ENCODE data around the gene RNF180. TPM values are rescaled to one million over a fixed set of nuclear protein-coding genes. Genes with fewer than 3 reads are reported as not detected.

RNF180 gene
- total RNA-seq, 1 experiment from 2014 or later, result 0.61 TPM

DNA sequence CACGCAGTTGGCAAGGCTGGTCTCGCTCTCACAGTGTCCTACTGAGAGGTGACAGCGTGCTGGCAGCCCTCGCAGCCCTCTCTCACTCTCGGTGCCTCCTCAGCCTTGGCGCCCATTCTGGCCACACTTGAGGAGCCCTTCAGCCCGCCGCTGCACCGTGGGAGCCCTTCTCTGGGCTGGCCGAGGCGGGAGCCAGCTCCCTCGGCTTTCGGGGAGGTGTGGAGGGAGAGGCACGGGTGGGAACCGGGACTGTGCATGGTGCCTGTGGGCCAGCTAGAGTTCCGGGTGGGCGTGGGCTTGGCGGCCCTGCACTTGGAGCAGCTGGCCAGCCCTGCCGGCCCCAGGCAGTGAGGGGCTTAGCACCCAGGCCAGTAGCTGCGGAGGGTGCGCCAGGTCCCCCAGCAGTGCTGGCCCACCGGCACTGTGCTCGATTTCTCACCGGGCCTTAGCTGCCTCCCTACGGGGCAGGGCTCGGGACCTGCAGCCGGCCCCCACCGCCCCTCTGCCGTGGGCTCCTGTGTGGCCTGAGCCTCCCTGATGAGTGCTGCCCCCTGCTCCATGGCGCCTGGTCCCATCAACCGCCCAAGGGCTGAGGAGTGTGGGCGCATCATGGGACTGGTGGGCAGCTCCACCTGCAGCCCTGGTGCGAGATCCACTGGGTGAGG lies 15.7 kb upstream of the RNF180 start:
- Mint-ChIP-seq H3K4me1 (ENCODE audit: low read depth, unreplicated experiment) (no peaks in the 10 kb centered on the region), H3K36me3 (ENCODE audit: insufficient read depth, unreplicated experiment) (no peaks in the 10 kb centered on the region), H3K9me3 (ENCODE audit: unreplicated experiment) (no peaks in the 10 kb centered on the region), H3K27ac (ENCODE audit: unreplicated experiment) (no peak overlapping the region), H3K4me3 (ENCODE audit: unreplicated experiment) (no peak overlapping the region), H3K27me3 (ENCODE audit: insufficient read depth, unreplicated experiment) (no peaks in the 10 kb centered on the region)
- no peak overlapping the region for H3K4me3 ChIP-seq (ENCODE audit: low read depth, low read length)
- no TSS peak for BruUV-seq (replicated peaks)
- H3K9me3 ChIP-seq, result no peaks in the 10 kb centered on the region
- H3K4me1 ChIP-seq, result no peaks in the 10 kb centered on the region
- intact Hi-C loops (cut with micrococcal nuclease; ENCODE audit: unreplicated experiment), result no loop called here
- TF ChIP-seq, protein P1, sequence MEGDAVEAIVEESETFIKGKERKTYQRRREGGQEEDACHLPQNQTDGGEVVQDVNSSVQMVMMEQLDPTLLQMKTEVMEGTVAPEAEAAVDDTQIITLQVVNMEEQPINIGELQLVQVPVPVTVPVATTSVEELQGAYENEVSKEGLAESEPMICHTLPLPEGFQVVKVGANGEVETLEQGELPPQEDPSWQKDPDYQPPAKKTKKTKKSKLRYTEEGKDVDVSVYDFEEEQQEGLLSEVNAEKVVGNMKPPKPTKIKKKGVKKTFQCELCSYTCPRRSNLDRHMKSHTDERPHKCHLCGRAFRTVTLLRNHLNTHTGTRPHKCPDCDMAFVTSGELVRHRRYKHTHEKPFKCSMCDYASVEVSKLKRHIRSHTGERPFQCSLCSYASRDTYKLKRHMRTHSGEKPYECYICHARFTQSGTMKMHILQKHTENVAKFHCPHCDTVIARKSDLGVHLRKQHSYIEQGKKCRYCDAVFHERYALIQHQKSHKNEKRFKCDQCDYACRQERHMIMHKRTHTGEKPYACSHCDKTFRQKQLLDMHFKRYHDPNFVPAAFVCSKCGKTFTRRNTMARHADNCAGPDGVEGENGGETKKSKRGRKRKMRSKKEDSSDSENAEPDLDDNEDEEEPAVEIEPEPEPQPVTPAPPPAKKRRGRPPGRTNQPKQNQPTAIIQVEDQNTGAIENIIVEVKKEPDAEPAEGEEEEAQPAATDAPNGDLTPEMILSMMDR (IDR thresholded peaks at IDR 0.05; ENCODE audit: insufficient read depth in 1 of 2, low read depth in 1 of 2, low read length in 1 of 2, severe bottlenecking in 1 of 2, unreplicated experiment in 1 of 2), result no peak
- DNase-seq, result no peak
- H3K27me3 ChIP-seq (replicated peaks; ENCODE audit: control insufficient read depth, insufficient read depth, low read length), result no peaks in the 10 kb centered on the region
- H3K36me3 ChIP-seq (ENCODE audit: control insufficient read depth, insufficient read depth, low read length), result no peaks in the 10 kb centered on the region
- ChIA-PET CTCF (no interaction called here), POLR2A (no interaction called here)

GRCh38 chr5:64156261-64156660 lies 9.4 kb upstream of the RNF180 start:
- H3K4me1 Mint-ChIP-seq (ENCODE audit: low read depth, unreplicated experiment), result no peaks in the 10 kb centered on the region
- Histone ChIP-seq H3K4me1 (no peaks in the 10 kb centered on the region), H3K4me3 (ENCODE audit: low read depth, low read length) (no peak overlapping the region), H3K27me3 (replicated peaks; ENCODE audit: control insufficient read depth, insufficient read depth, low read length) (no peaks in the 10 kb centered on the region), H3K36me3 (ENCODE audit: control insufficient read depth, insufficient read depth, low read length) (no peaks in the 10 kb centered on the region), H3K9me3 (no peaks in the 10 kb centered on the region)
- H3K4me3 Mint-ChIP-seq (ENCODE audit: unreplicated experiment), result no peak overlapping the region
- no peak overlapping the region for H3K27ac Mint-ChIP-seq (ENCODE audit: unreplicated experiment)
- BruUV-seq (replicated peaks), result no TSS peak
- intact Hi-C loops (cut with micrococcal nuclease; ENCODE audit: unreplicated experiment), result no loop called here
- H3K27me3 Mint-ChIP-seq (ENCODE audit: insufficient read depth, unreplicated experiment), result no peaks in the 10 kb centered on the region
- DNase-seq, result no peak
- no peaks in the 10 kb centered on the region for H3K36me3 Mint-ChIP-seq (ENCODE audit: insufficient read depth, unreplicated experiment)
- no peaks in the 10 kb centered on the region for H3K9me3 Mint-ChIP-seq (ENCODE audit: unreplicated experiment)
- TF ChIP-seq, protein P1 (IDR thresholded peaks at IDR 0.05; ENCODE audit: insufficient read depth in 1 of 2, low read depth in 1 of 2, low read length in 1 of 2, severe bottlenecking in 1 of 2, unreplicated experiment in 1 of 2), result no peak
- CTCF ChIA-PET, result no interaction called here
- POLR2A ChIA-PET, result no interaction called here

DNA sequence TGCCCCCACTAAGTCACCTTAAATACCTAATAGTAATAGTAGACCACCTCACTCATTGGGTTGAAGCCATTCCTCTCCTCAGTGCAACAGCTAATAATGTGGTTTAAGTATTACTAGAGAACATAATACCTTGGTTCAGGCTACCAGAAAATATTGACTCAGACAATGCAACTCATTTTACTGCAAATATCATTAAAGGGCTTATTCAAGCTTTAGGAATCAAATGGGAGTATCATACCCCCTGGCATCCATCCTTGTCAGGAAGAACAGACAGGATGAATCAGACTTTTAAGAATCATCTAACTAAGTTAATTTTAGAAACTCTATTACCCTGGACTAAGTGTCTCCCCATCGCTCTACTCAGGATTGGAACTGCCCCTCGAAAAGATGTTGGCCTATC lies 6.8 kb upstream of the RNF180 start:
- H3K36me3 Mint-ChIP-seq (ENCODE audit: insufficient read depth, unreplicated experiment), result no peaks in the 10 kb centered on the region
- Histone ChIP-seq H3K9me3 (no peaks in the 10 kb centered on the region), H3K4me1 (no peaks in the 10 kb centered on the region), H3K27me3 (replicated peaks; ENCODE audit: control insufficient read depth, insufficient read depth, low read length) (no peaks in the 10 kb centered on the region), H3K4me3 (ENCODE audit: low read depth, low read length) (no peak overlapping the region), H3K36me3 (ENCODE audit: control insufficient read depth, insufficient read depth, low read length) (no peaks in the 10 kb centered on the region)
- BruUV-seq (replicated peaks), result no TSS peak
- H3K9me3 Mint-ChIP-seq (ENCODE audit: unreplicated experiment), result no peaks in the 10 kb centered on the region
- ChIA-PET CTCF (no interaction called here), POLR2A (no interaction called here)
- no peak overlapping the region for H3K27ac Mint-ChIP-seq (ENCODE audit: unreplicated experiment)
- H3K4me1 Mint-ChIP-seq (ENCODE audit: low read depth, unreplicated experiment), result no peaks in the 10 kb centered on the region
- H3K27me3 Mint-ChIP-seq (ENCODE audit: insufficient read depth, unreplicated experiment), result peaks cover 6% of the 10 kb centered on the region
- no peak overlapping the region for H3K4me3 Mint-ChIP-seq (ENCODE audit: unreplicated experiment)
- no peak for DNase-seq
- intact Hi-C loops (cut with micrococcal nuclease; ENCODE audit: unreplicated experiment), result no loop called here
- TF ChIP-seq, protein P1 (IDR thresholded peaks at IDR 0.05; ENCODE audit: insufficient read depth in 1 of 2, low read depth in 1 of 2, low read length in 1 of 2, severe bottlenecking in 1 of 2, unreplicated experiment in 1 of 2), result no peak

Data from Caco-2 (cell line).